ENCODE results near the gene ST6GALNAC3.

Gene ST6GALNAC3

GRCh38 chr1:76125473-76126219 lies 51.1 kb downstream of the ST6GALNAC3 start:
- 0 out of 2 replicates have a peak, but pooled peaks cover 4% of the 10 kb centered on the region for H3K36me3 ChIP-seq (ENCODE audit: control insufficient read depth, insufficient read depth, low read length)
- no peaks in the 10 kb centered on the region for H3K27me3 ChIP-seq (ENCODE audit: control insufficient read depth, insufficient read depth, low read length)
- H3K9me3 ChIP-seq (ENCODE audit: control insufficient read depth, insufficient read depth, low read depth, low read length): no peaks in the 10 kb centered on the region
- H3K9ac ChIP-seq (ENCODE audit: low read length): no peak overlapping the region
- no peaks in the 10 kb centered on the region for H3K4me1 ChIP-seq (ENCODE audit: control insufficient read depth, insufficient read depth, low read length)
- H3K27ac ChIP-seq (ENCODE audit: low read depth, low read length): no peak overlapping the region
- H3K4me3 ChIP-seq (ENCODE audit: low read depth, low read length): no peak overlapping the region

GRCh38 chr1:76128096-76128495 lies 53.5 kb downstream of the ST6GALNAC3 start:
- Histone ChIP-seq H3K27me3 (ENCODE audit: control insufficient read depth, insufficient read depth, low read length) (no peaks in the 10 kb centered on the region), H3K36me3 (ENCODE audit: control insufficient read depth, insufficient read depth, low read length) (0 out of 2 replicates have a peak, but pooled peaks cover 4% of the 10 kb centered on the region), H3K4me1 (ENCODE audit: control insufficient read depth, insufficient read depth, low read length) (no peaks in the 10 kb centered on the region), H3K9ac (ENCODE audit: low read length) (no peak overlapping the region), H3K9me3 (ENCODE audit: control insufficient read depth, insufficient read depth, low read depth, low read length) (no peaks in the 10 kb centered on the region), H3K4me3 (ENCODE audit: low read depth, low read length) (no peak overlapping the region), H3K27ac (ENCODE audit: low read depth, low read length) (no peak overlapping the region)

- H3K27ac ChIP-seq (ENCODE audit: low read depth, low read length): no peak overlapping the region
- H3K9ac ChIP-seq (ENCODE audit: low read length): no peak overlapping the region
- no peaks in the 10 kb centered on the region for H3K27me3 ChIP-seq (ENCODE audit: control insufficient read depth, insufficient read depth, low read length)
- H3K36me3 ChIP-seq (ENCODE audit: control insufficient read depth, insufficient read depth, low read length): 0 out of 2 replicates have a peak, but pooled peaks cover 4% of the 10 kb centered on the region
- no peak overlapping the region for H3K4me3 ChIP-seq (ENCODE audit: low read depth, low read length)
- no peaks in the 10 kb centered on the region for H3K9me3 ChIP-seq (ENCODE audit: control insufficient read depth, insufficient read depth, low read depth, low read length)
- H3K4me1 ChIP-seq (ENCODE audit: control insufficient read depth, insufficient read depth, low read length): no peaks in the 10 kb centered on the region
Measured at GRCh38 chr1:76129731-76130130, 55.2 kb downstream of the ST6GALNAC3 start.

GRCh38 chr1:76130992-76131391 lies 56.4 kb downstream of the ST6GALNAC3 start:
- Histone ChIP-seq H3K27ac (ENCODE audit: low read depth, low read length) (no peak overlapping the region), H3K4me3 (ENCODE audit: low read depth, low read length) (no peak overlapping the region), H3K36me3 (ENCODE audit: control insufficient read depth, insufficient read depth, low read length) (0 out of 2 replicates have a peak, but pooled peaks cover 4% of the 10 kb centered on the region), H3K4me1 (ENCODE audit: control insufficient read depth, insufficient read depth, low read length) (no peaks in the 10 kb centered on the region), H3K9me3 (ENCODE audit: control insufficient read depth, insufficient read depth, low read depth, low read length) (no peaks in the 10 kb centered on the region), H3K27me3 (ENCODE audit: control insufficient read depth, insufficient read depth, low read length) (no peaks in the 10 kb centered on the region), H3K9ac (ENCODE audit: low read length) (no peak overlapping the region)

- H3K9me3 ChIP-seq (ENCODE audit: control insufficient read depth, insufficient read depth, low read depth, low read length): no peaks in the 10 kb centered on the region
- H3K27ac ChIP-seq (ENCODE audit: low read depth, low read length): no peak overlapping the region
- H3K9ac ChIP-seq (ENCODE audit: low read length): no peak overlapping the region
- H3K4me1 ChIP-seq (ENCODE audit: control insufficient read depth, insufficient read depth, low read length): no peaks in the 10 kb centered on the region
- no peaks in the 10 kb centered on the region for H3K27me3 ChIP-seq (ENCODE audit: control insufficient read depth, insufficient read depth, low read length)
- H3K36me3 ChIP-seq (ENCODE audit: control insufficient read depth, insufficient read depth, low read length): no peaks in the 10 kb centered on the region
- H3K4me3 ChIP-seq (ENCODE audit: low read depth, low read length): no peak overlapping the region
Measured at GRCh38 chr1:76133977-76134376, 59.4 kb downstream of the ST6GALNAC3 start.

GRCh38 chr1:76135835-76136234 lies 61.3 kb downstream of the ST6GALNAC3 start:
- no peak overlapping the region for H3K27ac ChIP-seq (ENCODE audit: low read depth, low read length)
- no peak overlapping the region for H3K4me3 ChIP-seq (ENCODE audit: low read depth, low read length)
- no peaks in the 10 kb centered on the region for H3K9me3 ChIP-seq (ENCODE audit: control insufficient read depth, insufficient read depth, low read depth, low read length)
- no peak overlapping the region for H3K9ac ChIP-seq (ENCODE audit: low read length)
- H3K36me3 ChIP-seq (ENCODE audit: control insufficient read depth, insufficient read depth, low read length): no peaks in the 10 kb centered on the region
- H3K4me1 ChIP-seq (ENCODE audit: control insufficient read depth, insufficient read depth, low read length): peaks cover 12% of the 10 kb centered on the region; the same call in 1 of the 2 replicates
- H3K27me3 ChIP-seq (ENCODE audit: control insufficient read depth, insufficient read depth, low read length): no peaks in the 10 kb centered on the region

- Histone ChIP-seq H3K27ac (ENCODE audit: low read depth, low read length) (no peak overlapping the region), H3K4me3 (ENCODE audit: low read depth, low read length) (no peak overlapping the region), H3K9me3 (ENCODE audit: control insufficient read depth, insufficient read depth, low read depth, low read length) (no peaks in the 10 kb centered on the region), H3K27me3 (ENCODE audit: control insufficient read depth, insufficient read depth, low read length) (no peaks in the 10 kb centered on the region), H3K9ac (ENCODE audit: low read length) (no peak overlapping the region), H3K4me1 (ENCODE audit: control insufficient read depth, insufficient read depth, low read length) (peaks cover 20% of the 10 kb centered on the region), H3K36me3 (ENCODE audit: control insufficient read depth, insufficient read depth, low read length) (no peaks in the 10 kb centered on the region)
Measured at GRCh38 chr1:76136894-76137293, 62.3 kb downstream of the ST6GALNAC3 start.

- no peaks in the 10 kb centered on the region for H3K27me3 ChIP-seq (ENCODE audit: control insufficient read depth, insufficient read depth, low read length)
- no peak overlapping the region for H3K9ac ChIP-seq (ENCODE audit: low read length)
- H3K4me3 ChIP-seq (ENCODE audit: low read depth, low read length): no peak overlapping the region
- no peaks in the 10 kb centered on the region for H3K9me3 ChIP-seq (ENCODE audit: control insufficient read depth, insufficient read depth, low read depth, low read length)
- peaks cover 26% of the 10 kb centered on the region for H3K4me1 ChIP-seq (ENCODE audit: control insufficient read depth, insufficient read depth, low read length)
- H3K27ac ChIP-seq (ENCODE audit: low read depth, low read length): no peak overlapping the region
- H3K36me3 ChIP-seq (ENCODE audit: control insufficient read depth, insufficient read depth, low read length): no peaks in the 10 kb centered on the region
Measured at GRCh38 chr1:76137746-76138145, 63.2 kb downstream of the ST6GALNAC3 start.

GRCh38 chr1:76138217-76138616 lies 63.7 kb downstream of the ST6GALNAC3 start:
- no peak overlapping the region for H3K27ac ChIP-seq (ENCODE audit: low read depth, low read length)
- no peaks in the 10 kb centered on the region for H3K36me3 ChIP-seq (ENCODE audit: control insufficient read depth, insufficient read depth, low read length)
- H3K4me3 ChIP-seq (ENCODE audit: low read depth, low read length): no peak overlapping the region
- no peaks in the 10 kb centered on the region for H3K27me3 ChIP-seq (ENCODE audit: control insufficient read depth, insufficient read depth, low read length)
- H3K9me3 ChIP-seq (ENCODE audit: control insufficient read depth, insufficient read depth, low read depth, low read length): no peaks in the 10 kb centered on the region
- no peak overlapping the region for H3K9ac ChIP-seq (ENCODE audit: low read length)
- H3K4me1 ChIP-seq (ENCODE audit: control insufficient read depth, insufficient read depth, low read length): peaks cover 26% of the 10 kb centered on the region

GRCh38 chr1:76140227-76140626 lies 65.7 kb downstream of the ST6GALNAC3 start:
- Histone ChIP-seq H3K9me3 (ENCODE audit: control insufficient read depth, insufficient read depth, low read depth, low read length) (no peaks in the 10 kb centered on the region), H3K36me3 (ENCODE audit: control insufficient read depth, insufficient read depth, low read length) (no peaks in the 10 kb centered on the region), H3K9ac (ENCODE audit: low read length) (no peak overlapping the region), H3K4me1 (ENCODE audit: control insufficient read depth, insufficient read depth, low read length) (peaks cover 26% of the 10 kb centered on the region), H3K4me3 (ENCODE audit: low read depth, low read length) (no peak overlapping the region), H3K27me3 (ENCODE audit: control insufficient read depth, insufficient read depth, low read length) (no peaks in the 10 kb centered on the region), H3K27ac (ENCODE audit: low read depth, low read length) (no peak overlapping the region)

GRCh38 chr1:76141929-76142328 lies 67.4 kb downstream of the ST6GALNAC3 start:
- Histone ChIP-seq H3K4me3 (ENCODE audit: low read depth, low read length) (no peak overlapping the region), H3K27me3 (ENCODE audit: control insufficient read depth, insufficient read depth, low read length) (no peaks in the 10 kb centered on the region), H3K4me1 (ENCODE audit: control insufficient read depth, insufficient read depth, low read length) (peaks cover 26% of the 10 kb centered on the region), H3K36me3 (ENCODE audit: control insufficient read depth, insufficient read depth, low read length) (no peaks in the 10 kb centered on the region), H3K27ac (ENCODE audit: low read depth, low read length) (no peak overlapping the region), H3K9me3 (ENCODE audit: control insufficient read depth, insufficient read depth, low read depth, low read length) (no peaks in the 10 kb centered on the region), H3K9ac (ENCODE audit: low read length) (no peak overlapping the region)

All from HUES6 (cell line).